ENCODE results near the gene DYRK3.
A peak's percentile ranks its signal among the peaks of the same experiment; 100 is the strongest.
"Not testable (repeated sequence)": the region's sequence is repeated elsewhere in the genome, so short reads cannot be mapped to it uniquely, and the experiment has no call there.

DYRK3 gene

DNA sequence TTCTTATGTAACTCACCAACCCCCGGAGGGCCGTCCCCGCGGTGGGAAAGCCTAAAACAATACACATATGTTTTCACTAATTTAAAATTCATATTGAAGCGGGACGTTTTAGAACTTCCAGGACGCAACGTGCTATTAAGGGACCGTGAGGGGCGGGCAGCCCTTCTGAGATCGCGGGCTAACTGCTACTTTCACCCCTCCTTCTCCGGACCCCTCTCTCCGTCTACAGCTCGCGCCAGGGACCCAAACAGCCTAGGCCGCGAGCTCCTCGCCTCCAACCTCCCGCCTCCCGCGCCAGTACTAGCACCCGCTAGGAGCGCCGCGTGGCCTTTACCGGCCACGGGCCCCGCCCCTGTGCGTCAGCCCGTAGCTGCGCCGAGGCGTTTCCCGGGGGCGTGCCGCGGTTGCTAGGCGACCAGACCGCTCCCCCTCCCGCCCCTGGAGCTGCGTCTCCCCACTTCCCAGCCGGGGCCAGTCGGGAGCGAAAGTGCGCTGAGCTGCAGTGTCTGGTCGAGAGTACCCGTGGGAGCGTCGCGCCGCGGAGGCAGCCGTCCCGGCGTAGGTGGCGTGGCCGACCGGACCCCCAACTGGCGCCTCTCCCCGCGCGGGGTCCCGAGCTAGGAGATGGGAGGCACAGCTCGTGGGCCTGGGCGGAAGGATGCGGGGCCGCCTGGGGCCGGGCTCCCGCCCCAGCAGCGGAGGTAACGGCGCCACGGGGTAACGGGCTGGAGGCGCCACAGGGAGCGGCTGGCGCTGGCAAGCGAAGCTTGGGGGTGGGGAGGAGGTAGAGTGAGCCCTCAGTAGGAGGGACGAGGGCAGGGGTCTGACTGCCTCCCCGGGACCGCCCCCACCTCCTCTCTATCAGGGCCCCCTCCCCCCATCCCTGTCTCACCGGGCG, at the start of gene DYRK3:
DYRK3 (plus strand) TSS at position 457 of the 898 bp plus-strand sequence; CDS start at position 625, 168 bp downstream.
- peak; percentile 85 for DNase-seq

DNA sequence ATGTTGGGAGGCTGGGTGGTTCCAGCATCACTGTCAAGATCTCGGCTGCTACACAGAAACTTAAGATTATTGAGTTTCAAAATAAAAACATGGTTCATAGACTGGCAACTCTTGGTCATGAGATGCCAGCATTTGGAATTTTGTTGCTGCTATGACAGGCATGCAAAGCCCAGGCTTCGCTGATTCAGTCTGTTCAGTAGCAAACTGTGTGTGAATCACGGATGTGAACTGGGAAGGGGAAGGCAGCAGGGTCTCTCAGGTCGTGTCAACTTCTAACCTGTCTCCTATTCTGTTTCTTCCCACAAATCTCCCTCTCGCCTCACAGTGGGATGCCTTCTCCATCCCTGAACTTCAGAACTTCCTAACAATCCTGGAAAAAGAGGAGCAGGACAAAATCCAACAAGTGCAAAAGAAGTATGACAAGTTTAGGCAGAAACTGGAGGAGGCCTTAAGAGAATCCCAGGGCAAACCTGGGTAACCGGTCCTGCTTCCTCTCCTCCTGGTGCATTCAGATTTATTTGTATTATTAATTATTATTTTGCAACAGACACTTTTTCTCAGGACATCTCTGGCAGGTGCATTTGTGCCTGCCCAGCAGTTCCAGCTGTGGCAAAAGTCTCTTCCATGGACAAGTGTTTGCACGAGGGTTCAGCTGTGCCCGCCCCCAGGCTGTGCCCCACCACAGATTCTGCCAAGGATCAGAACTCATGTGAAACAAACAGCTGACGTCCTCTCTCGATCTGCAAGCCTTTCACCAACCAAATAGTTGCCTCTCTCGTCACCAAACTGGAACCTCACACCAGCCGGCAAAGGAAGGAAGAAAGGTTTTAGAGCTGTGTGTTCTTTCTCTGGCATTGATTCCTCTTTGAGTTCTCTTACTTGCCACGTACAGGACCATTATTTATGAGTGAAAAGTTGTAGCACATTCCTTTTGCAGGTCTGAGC, 48.6 kb upstream of the DYRK3 start:
- no peak for DNase-seq

DNA sequence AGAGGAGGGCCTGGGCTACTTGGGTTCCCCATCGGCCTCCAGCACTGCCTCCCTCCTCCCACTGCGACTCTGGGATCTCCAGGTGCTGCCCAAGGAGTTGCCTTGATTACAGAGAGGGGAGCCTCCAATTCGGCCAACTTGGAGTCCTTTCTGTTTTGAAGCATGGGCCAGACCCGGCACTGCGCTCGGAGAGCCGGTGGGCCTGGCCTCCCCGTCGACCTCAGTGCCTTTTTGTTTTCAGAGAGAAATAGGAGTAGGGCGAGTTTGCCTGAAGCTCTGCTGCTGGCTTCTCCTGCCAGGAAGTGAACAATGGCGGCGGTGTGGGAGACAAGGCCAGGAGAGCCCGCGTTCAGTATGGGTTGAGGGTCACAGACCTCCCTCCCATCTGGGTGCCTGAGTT, 47.4 kb upstream of the DYRK3 start:
- no peak for DNase-seq

DNA sequence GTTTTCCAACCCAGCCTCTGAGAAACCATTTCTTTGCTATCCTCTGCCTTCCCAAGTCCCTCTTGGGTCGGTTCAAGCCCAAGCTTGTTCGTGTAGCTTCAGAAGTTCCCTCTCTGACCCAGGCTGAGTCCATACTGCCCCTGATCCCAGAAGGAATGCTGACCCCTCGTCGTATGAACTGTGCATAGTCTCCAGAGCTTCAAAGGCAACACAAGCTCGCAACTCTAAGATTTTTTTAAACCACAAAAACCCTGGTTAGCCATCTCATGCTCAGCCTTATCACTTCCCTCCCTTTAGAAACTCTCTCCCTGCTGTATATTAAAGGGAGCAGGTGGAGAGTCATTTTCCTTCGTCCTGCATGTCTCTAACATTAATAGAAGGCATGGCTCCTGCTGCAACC, 46.8 kb upstream of the DYRK3 start:
- no peak for DNase-seq

DNA sequence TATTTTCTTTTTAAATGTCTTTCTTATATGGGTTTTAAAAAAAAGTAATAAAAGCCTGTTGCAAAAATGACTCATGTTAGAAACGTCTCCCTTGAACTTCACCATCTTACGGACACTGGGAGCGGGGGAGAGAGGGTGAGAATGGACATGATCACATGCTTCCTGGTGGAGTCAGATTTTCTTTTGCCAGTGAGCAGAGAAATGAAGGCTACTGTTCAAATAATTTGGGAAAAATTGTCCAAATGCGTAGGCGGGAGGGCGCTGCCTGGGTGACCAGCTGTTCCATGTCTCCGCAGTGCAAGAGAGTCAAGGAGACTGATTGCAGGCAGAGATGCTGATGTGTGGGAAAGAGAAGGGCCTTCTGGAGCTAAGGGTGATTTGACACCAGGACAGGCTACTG, 46.1 kb upstream of the DYRK3 start:
- DNase-seq: no peak

DNA sequence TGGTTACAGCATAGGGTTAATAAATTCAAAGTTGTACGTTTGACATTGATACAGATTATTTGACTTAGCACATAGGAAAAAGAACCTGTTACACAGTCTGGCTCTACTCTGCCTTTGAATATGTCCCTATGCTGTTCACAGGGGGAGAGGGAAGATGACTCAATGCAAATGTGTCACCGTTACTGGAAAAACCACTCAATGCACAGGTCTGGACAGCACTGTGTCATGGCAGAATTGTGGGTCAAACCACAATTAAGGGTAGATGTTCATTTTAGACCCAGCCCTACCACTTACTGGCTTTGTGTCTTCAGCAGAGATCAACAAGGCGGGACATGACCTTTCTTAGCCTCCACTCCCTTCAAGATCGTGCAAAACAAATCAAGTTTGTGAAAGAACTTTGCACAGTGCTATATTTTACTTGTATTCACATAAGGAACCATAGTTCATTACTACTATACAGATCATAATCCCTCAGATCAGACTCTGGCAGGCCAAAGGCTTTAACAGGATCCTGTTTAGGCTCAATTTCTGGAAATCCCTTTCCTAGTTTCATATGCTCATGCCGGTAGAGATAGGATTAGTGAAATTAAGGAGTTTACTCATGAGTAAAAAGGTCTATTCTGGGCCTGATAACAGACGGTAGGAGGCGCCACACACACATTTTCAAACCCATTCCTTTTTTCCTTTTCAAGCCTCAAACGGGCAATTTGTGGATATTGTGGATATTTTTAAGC, 45.1 kb upstream of the DYRK3 start:
- no peak for DNase-seq

DNA sequence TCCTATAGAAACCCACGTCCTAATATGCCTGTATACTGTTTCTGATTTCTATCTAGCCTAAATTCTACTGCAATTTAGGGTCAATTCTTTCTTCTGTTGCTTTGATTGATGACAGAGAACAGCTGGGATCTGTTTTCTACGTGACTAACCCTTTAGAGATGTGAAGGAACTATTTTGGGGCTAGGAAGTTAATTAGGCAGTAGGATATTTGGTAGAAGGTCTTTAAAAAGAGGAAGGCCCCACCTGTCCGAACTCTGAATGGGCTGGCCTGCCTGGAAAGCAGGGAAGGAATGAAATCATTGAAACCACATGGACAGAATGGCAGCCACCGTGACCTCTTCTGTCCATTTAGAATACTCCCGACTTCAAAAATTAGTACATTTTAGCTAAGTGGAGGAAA, 44.1 kb upstream of the DYRK3 start:
- no peak for DNase-seq

DNA sequence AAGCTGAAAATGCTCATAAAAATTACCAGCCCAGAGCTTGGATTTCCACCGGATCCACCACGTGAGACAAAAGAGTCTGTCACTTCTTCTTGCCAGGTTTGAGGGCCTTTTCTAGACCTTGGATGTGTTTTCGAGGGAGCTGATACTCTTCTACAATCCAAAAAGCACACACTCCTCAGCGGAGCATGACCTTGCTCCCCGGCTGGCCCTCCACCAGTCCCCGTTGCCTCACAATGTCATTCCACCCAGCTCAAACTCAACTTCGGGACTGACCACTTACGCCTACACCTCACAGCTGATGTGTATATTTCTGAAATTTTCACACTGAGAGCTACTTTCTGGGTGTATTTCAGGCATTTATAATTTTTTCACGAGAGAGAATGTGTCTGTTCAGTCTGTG, 43.6 kb upstream of the DYRK3 start:
- DNase-seq: no peak

DNA sequence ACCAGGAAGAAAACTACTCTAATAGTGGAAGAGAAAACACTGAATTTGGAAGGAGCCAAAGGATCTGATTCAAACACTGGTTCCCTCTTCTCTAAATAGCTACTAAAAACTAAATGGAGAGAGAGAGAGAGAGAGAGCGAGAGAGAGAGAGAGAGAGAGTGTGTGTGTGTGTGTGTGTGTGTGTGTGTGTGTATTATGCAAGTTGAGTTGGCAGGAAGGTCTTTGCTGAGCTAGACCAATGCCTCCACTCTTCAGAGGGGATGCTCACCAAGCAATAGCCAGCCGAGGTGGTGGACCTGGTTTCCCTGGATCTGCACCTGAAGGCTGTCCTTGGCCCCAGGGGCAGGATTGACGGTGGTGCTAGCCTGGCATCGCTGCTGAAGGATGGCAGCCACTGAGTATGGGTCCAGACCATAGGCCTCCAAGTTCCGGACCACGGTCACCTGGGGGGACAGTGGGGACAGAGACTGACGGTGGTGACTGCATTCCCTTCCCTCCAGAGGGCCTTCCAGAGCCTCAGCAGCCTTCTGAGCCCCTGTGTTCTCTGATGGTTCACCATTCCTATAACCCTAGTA, 41.9 kb upstream of the DYRK3 start:
- DNase-seq: no peak

DNA sequence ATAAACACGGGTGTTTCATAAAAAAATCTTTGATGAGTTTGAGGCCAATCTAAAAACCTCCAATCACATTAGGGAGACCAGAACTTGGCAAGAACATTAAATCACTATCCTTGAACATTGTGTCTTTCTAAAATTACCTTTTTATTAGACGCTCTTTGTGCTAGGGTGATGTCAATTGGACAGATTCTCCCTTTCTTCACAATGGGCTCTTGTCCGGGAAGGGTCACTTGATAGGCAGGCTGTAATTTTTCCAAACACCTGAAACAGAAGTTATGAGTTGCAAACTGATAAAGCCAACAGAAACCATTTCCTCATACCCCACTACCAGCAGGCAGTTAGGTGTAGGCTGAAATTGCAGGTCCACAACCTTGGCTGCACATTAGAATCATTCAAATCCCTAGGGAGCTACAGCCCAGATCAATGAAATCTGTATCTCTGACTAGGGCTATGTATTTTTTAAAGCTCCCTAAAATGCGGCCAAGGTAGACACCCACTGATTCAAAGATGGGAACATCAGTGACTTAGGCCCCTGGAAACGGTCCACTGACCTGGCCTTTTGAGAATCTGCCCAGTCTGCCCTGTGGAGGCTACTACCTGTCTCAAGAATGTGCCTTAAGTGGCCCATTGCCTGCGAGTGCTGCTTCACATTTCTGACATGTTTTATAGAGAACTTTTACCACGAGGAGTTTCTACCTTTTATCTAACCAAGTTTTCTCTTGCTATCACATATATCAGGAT, 39.6 kb upstream of the DYRK3 start:
- no peak for DNase-seq

DNA sequence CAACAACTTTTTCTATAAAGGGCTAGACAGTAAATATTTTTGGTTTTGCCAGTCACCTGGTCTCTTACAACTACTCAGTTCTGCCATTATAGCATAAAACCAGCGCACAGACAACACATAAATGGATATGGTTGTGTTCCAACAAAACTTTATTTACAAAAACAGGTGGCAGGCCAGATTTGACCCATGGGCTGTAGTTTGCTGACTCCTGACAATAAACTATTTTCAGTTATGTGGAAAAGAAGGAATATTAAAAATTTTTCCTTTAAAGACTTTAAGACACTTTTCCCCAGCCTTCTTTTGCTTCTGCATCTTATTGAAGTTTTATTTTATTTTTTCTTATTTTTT, 39.0 kb upstream of the DYRK3 start:
- DNase-seq: no peak

DNA sequence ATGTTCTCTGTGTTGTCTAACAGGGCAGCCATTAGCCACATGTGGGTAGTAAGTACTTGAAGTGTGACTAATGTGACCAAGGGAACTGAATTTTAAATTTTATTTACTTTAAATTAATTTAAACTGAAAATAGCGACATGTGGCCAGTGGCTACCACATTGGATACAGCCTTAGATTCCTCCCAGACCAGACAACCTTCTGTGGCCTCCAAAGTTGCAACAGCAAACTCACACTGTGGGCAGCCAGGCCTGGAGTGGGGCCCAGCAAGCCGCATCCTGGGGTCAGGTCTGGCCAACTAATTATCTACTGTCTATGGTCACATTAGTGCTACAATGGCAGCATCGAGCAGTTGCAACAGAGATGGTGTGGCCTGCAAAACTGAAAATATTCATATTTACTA, 34.8 kb upstream of the DYRK3 start:
- no peak for DNase-seq

DNA sequence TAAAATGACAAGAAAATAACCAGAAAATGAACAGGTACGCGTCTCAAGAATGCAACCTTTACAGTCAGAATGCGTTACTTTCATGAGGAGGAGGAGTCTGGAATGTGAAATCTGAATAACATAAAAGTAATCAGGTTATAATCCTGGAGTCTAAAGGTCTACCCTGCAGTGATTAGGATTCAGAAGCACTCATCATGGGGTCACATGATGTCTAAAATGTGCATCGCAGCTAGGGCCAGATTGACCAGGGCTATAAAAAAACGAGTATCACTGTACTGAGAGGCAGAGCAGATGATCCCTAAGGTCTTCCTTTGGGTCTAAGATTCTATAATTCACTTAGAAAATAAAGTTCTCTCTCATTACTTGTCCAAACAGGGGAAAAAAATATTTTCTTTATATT, 30.5 kb upstream of the DYRK3 start:
- no peak for DNase-seq

DNA sequence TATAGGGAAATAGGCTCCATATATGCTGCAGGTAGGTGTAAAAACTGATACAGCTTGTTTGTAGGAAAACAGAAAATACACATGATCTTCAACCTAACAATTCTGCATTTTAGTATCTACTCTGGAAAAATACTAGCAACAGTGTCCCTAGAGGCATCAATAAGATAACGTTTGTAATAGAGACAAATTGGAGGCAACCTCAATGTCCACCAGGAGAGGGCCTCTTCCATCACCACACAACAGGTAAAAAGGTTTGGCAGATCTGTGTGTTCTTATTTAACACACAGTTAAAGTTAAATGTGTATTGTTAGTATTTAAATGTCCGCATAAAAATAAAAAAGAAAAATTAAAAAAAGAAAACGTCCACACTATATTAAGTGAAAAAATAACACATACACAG, 28.5 kb upstream of the DYRK3 start:
- DNase-seq: no peak

DNA sequence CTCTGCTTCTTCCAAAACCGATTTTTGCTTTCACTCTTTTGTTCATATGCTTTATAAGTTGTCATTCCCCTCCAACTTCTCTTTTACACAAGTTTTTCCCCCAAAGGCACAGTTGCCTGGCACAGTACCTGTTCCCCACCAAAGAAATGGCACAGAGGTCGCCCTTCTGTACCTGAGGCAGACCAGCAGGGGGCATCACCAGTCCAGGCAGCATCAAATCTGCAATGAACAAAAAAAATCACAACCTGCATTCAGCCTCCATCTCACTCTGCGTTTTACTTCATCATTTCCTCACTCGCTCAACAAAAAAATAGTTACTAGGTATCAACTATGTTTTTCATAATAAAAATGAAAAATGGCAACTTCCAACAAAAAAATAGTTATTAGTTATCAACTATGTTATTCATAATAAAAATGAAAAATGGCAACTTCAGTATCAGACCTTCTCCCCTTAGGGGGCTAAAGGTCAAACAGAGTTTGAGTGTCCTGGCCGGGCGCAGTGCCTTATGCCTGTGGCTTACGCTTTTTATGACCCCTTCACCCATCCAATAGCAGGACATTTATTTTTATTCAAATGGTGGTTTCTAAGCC, 27.1 kb upstream of the DYRK3 start:
- peak; percentile 61 for DNase-seq

DNA sequence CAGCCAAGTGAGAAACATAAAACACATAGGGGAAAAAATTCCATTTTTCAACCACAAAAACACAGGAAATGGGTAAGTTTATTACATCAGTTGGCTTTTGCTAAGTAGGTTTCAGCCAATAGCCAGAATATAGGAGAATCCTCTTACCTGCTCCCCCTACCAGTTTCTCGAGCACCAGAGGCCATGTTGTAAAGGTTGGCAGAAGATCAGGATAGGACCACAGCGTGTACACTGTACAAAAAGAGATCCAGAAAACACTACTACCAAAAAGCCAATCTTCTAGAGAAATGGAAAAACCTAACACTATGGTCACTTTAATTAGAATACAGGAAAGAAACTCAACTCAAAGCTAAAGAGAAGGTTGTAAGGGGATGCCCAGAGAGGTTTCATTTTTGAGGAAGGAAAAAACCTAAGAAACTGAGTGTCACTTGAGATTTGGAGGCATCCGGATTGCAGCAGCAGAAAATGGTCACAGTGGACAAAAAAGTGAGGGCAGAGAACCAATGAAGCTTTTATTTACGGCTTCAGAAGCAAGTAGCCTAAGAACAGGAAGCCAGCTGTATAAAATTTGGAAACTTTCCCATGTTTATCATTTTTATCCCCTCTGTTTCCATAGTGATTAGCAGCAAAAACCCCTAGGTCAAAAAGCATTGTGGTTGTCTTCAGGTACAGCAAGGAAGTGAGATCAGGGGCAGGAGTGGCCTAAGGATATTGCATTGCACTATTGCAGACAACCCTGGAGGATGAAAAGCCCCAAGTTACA, 25.9 kb upstream of the DYRK3 start:
- DNase-seq: no peak

DNA sequence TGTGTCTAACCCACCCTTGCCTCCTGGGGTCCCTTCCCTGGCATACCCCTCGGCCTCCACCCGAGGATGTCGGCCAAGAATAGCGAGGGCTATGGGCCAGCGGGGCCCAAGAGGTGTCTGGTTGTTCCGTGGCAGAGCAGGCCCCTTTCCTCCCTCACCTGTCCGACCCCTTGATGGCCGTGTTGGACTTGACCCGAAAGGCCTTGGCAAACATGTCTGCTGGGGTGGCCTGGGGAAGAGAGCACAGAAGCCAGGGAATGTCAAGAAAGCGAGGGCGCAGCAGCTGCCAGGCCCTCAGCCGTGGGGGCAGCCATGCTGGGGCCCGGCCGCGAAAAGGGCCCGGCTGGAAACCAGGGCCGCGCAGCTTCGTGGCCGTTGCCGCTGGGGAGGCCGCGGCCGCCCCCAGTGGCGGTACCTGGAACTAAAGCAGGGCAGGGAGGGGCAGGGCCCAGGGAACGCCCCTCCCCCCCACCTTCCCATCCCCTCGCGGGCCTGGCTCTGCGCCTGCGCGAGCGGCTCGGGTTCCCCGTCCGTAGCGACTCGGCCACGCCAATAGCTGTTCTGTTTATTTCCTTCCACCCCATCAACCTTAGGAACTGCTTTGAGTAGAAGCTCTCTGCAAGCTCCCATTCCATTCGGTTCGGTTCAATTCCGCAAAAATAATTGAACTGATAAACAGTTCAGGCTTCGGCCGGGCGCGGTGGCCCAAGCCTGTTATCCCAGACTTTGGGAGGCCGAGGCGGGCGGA, 23.0 kb upstream of the DYRK3 start, which contains the start of gene EIF2D:
EIF2D (minus strand) TSS at position 337 of the 748 bp plus-strand sequence; CDS start at position 214, 123 bp downstream.
- peak; percentile 93 for DNase-seq

DNA sequence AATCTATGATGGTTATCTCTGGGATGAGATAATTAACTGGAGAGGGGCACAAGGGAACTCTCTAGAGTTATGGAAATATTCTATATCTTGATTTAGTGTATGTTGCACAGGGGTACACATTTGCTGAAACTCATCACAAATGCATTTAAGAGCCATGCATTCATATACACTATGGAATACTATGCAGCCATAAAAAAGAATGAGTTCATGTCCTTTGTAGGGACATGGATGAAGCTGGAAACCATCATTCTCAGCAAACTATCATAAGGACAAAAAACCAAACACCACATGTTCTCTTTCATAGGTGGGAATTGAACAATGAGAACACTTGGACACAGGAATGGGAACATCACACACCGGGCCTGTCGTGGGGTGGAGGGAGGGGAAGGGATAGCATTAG, 8.9 kb upstream of the DYRK3 start:
- DNase-seq: not testable (repeated sequence)

DNA sequence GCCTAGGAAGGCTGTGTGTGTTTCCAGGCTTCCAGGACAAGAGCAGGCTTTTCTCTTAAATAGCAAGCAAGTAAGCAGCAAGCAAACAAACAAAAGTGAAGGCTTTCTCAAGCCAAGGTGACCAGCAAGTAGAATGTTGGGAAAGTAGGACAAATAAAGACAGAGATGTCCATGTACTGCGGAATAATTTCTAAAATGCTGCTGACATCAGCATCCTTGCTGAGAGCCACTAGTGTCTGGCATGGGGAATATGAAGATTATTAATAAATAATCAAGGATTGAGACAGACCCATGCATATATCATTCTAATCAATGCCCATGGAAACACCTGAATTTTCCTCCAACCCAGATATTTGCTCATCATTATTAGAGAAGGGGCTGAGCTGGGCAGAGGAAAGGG, 6.4 kb upstream of the DYRK3 start:
- no peak for DNase-seq

DNA sequence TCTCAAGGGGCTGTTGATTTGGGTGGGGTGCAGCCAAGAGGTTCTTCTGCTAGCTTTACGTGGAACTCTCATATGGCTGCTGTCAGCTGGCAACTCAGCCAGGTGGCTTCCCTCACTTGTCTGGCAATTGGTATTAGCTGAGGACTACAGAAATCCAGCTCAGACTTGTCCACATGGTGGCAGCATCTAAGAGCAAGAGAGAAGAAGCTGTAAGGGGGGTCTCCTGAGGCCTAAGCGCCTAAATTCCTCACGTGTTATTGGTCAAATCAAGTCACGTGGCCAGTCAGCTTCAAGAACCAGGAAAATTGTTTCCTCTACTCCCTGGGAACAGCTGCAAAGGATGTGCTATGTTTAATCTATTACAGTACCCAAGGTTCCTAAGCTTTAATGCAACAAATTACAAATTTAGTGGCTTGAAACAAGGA, 4.2 kb upstream of the DYRK3 start:
- DNase-seq: peak; percentile 6

Measured in activated CD4-positive, alpha-beta T cell treated with anti-CD3 and anti-CD28 coated beads, Interleukin-2, amount 50 U/mL, for 1 hour (primary cell).